SK-N-SH (cell line): ENCODE measurements around the gene LRMDA. TPM values are rescaled to one million over a fixed set of nuclear protein-coding genes. Genes with fewer than 3 reads are reported as not detected.

Source experiments
- CTCF ChIA-PET: fragments of 300-600, 350-600 bp; formaldehyde crosslinking; extraction: SDS; loops from one replicate; lab custom pipeline; 2021; lab: Yijun Ruan, JAX
- POLR2A ChIA-PET: fragments of 350-600 bp; sonication (Branson Sonifier 250); formaldehyde crosslinking; extraction: SDS; loops from one replicate; lab custom pipeline; 2020; ENCODE audit warnings: antibody characterized with exemption, inconsistent platforms; lab: Yijun Ruan, JAX
- DNase-seq: peaks from one replicate; pipeline ENCODE4 v3.0.0; 2012
- H2AFZ ChIP-seq: fragments of 200-600 bp; sonication (generic); 2 replicates; pipeline ENCODE4 v1.8.1; 2016; ENCODE audit warnings: antibody characterized with exemption, mild to moderate bottlenecking, low read depth
- H3F3A ChIP-seq: fragments of 200-600 bp; sonication (generic); replicated peaks from 2 replicates; pipeline ENCODE3; 2016; ENCODE audit warnings: antibody characterized with exemption, mild to moderate bottlenecking; ENCODE audit not compliant: insufficient read depth
- H3K27ac ChIP-seq, 2 experiments: fragments of 200-500 bp in 1 of 2; fragments of 200-600 bp in 1 of 2; sonication (Bioruptor generic) in 1 of 2; sonication (generic), shearing (Covaris generic) in 1 of 2; 2 replicates each; pipeline versions ENCODE4 v1.5.1 to v1.6.1; 2014 to 2016; ENCODE audit warnings: low read depth in 2 of 2, inconsistent platforms in 1 of 2, low read length in 1 of 2, mild to moderate bottlenecking in 1 of 2, mixed read lengths in 1 of 2
- H3K27me3 ChIP-seq: fragments of 200-600 bp; sonication (generic), shearing (Covaris generic); 2 replicates; pipeline ENCODE4 v1.6.1; 2016; ENCODE audit warnings: mixed run types; ENCODE audit not compliant: insufficient read depth
- H3K36me3 ChIP-seq, 2 experiments: fragments of 200-500 bp in 1 of 2; fragments of 200-600 bp in 1 of 2; sonication (Bioruptor generic) in 1 of 2; sonication (generic) in 1 of 2; replicated peaks in 1 of 2; 2 replicates each; pipeline versions ENCODE3 to v1.5.1; 2014 to 2016; ENCODE audit warnings: low read length in 1 of 2, mild to moderate bottlenecking in 1 of 2; ENCODE audit not compliant: insufficient read depth in 2 of 2, control insufficient read depth in 1 of 2
- H3K4me1 ChIP-seq, 2 experiments: fragments of 200-500 bp in 1 of 2; fragments of 200-600 bp in 1 of 2; sonication (Bioruptor generic) in 1 of 2; sonication (generic), shearing (Covaris generic) in 1 of 2; 2 replicates each; pipeline versions ENCODE4 v1.5.1 to v1.6.1; 2014 to 2016; ENCODE audit warnings: low read depth in 1 of 2, low read length in 1 of 2, mixed run types in 1 of 2; ENCODE audit not compliant: insufficient read depth in 2 of 2, control insufficient read depth in 1 of 2
- H3K4me2 ChIP-seq: fragments of 200-600 bp; sonication (generic), shearing (Covaris generic); 2 replicates; pipeline ENCODE4 v1.6.1; 2017; ENCODE audit warnings: mixed run types
- H3K4me3 ChIP-seq, 2 experiments: fragments of 200-500 bp in 1 of 2; fragments of 200-600 bp in 1 of 2; sonication (Bioruptor generic) in 1 of 2; sonication (generic), shearing (Covaris generic) in 1 of 2; 2 replicates each; pipeline versions ENCODE4 v1.5.1 to v1.8.1; 2014 to 2016; ENCODE audit warnings: low read depth in 2 of 2, inconsistent platforms in 1 of 2, low read length in 1 of 2, mild to moderate bottlenecking in 1 of 2, mixed read lengths in 1 of 2, moderate library complexity in 1 of 2
- H3K79me2 ChIP-seq: fragments of 200-600 bp; sonication (generic); 2 replicates; pipeline ENCODE4 v1.8.1; 2017; ENCODE audit warnings: mild to moderate bottlenecking; ENCODE audit not compliant: insufficient read depth
- H3K9ac ChIP-seq: fragments of 200-600 bp; sonication (generic); 2 replicates; pipeline ENCODE4 v1.6.1; 2017; ENCODE audit warnings: mixed run types
- H3K9me2 ChIP-seq: fragments of 200-600 bp; sonication (generic); 2 replicates; pipeline ENCODE4 v1.6.1; 2017; ENCODE audit warnings: mixed run types
- H3K9me3 ChIP-seq: fragments of 200-600 bp; sonication (generic); 2 replicates; pipeline ENCODE4 v1.6.1; 2017; ENCODE audit warnings: mixed run types, mild to moderate bottlenecking, moderate library complexity
- H4K20me1 ChIP-seq: fragments of 200-600 bp; sonication (generic); 2 replicates; pipeline ENCODE4 v1.6.1; 2017; ENCODE audit warnings: mild to moderate bottlenecking, mixed run types; ENCODE audit not compliant: insufficient read depth
- CTCF ChIP-seq: fragments of 200-600 bp; sonication (generic); IDR thresholded peaks from 2 replicates; pipeline ENCODE4 v1.6.1; 2017; ENCODE audit warnings: antibody characterized with exemption, mild to moderate bottlenecking, moderate library complexity
- EP300 ChIP-seq, 2 experiments: IDR thresholded peaks; 2 replicates each; pipeline versions ENCODE4 v1.4.0 to v1.6.1; 2012; ENCODE audit warnings: borderline replicate concordance in 1 of 2, low read depth in 1 of 2, low read length in 1 of 2
- EZH2phosphoT487 ChIP-seq: fragments of 200-600 bp; sonication (generic); IDR thresholded peaks from 2 replicates; pipeline ENCODE4 v1.6.1; 2017; ENCODE audit warnings: low read depth, mixed run types, mild to moderate bottlenecking, antibody characterized with exemption, moderate library complexity, borderline replicate concordance
- FOXJ3 ChIP-seq: sonication (generic); formaldehyde crosslinking; IDR thresholded peaks from 2 replicates; pipeline ENCODE4 v1.5.1; 2020; ENCODE audit warnings: mild to moderate bottlenecking, missing genetic modification reagents
- IRF3 ChIP-seq: fragments of 150-350 bp; IDR thresholded peaks from 2 replicates; pipeline ENCODE4 v1.6.1; 2016; ENCODE audit warnings: mild to moderate bottlenecking, low read depth, low read length
- MEF2A ChIP-seq: IDR thresholded peaks from 2 replicates; pipeline ENCODE4 v1.4.0; 2012; ENCODE audit warnings: low read depth, borderline replicate concordance
- MXI1 ChIP-seq: IDR thresholded peaks from 2 replicates; pipeline ENCODE4 v1.6.1; 2012; ENCODE audit warnings: mild to moderate bottlenecking, low read depth, low read length, improper control_type of control experiment
- NFIC ChIP-seq: IDR thresholded peaks from 2 replicates; pipeline ENCODE4 v1.4.0; 2012; ENCODE audit warnings: borderline replicate concordance
- POLR2AphosphoS5 ChIP-seq: IDR thresholded peaks from 2 replicates; pipeline ENCODE4 v1.6.1; 2012; ENCODE audit warnings: low read depth, low read length
- RAD21 ChIP-seq: IDR thresholded peaks from 2 replicates; pipeline ENCODE4 v1.6.1; 2012; ENCODE audit warnings: mild to moderate bottlenecking, low read length
- RCOR1 ChIP-seq: fragments of 150-350 bp; IDR thresholded peaks from 2 replicates; pipeline ENCODE4 v1.6.1; 2017; ENCODE audit warnings: antibody characterized with exemption, low read length
- REST ChIP-seq: IDR thresholded peaks from 2 replicates; pipeline ENCODE4 v1.6.1; 2012; ENCODE audit warnings: mild to moderate bottlenecking, low read depth, low read length, moderate library complexity
- RFX5 ChIP-seq: IDR thresholded peaks from 2 replicates; pipeline ENCODE4 v1.6.1; 2012; ENCODE audit warnings: mild to moderate bottlenecking, improper control_type of control experiment, low read length
- RXRA ChIP-seq: IDR thresholded peaks from 2 replicates; pipeline ENCODE4 v1.4.0; 2012; ENCODE audit warnings: low read depth, mild to moderate bottlenecking, borderline replicate concordance
- SMC3 ChIP-seq: IDR thresholded peaks from 2 replicates; pipeline ENCODE4 v1.6.1; 2012; ENCODE audit warnings: low read depth, low read length, improper control_type of control experiment
- TAF1 ChIP-seq: IDR thresholded peaks from 2 replicates; pipeline ENCODE4 v1.6.1; 2012; ENCODE audit warnings: low read depth, mild to moderate bottlenecking, low read length, moderate library complexity, borderline replicate concordance
- TCF12 ChIP-seq: IDR thresholded peaks from 2 replicates; pipeline ENCODE4 v1.4.0; 2012
- TEAD4 ChIP-seq: IDR thresholded peaks from 2 replicates; pipeline ENCODE4 v1.4.0; 2012; ENCODE audit warnings: mild to moderate bottlenecking, borderline replicate concordance; ENCODE audit not compliant: insufficient read depth
- USF2 ChIP-seq: fragments of 150-350 bp; IDR thresholded peaks from 2 replicates; pipeline ENCODE4 v1.6.1; 2017; ENCODE audit warnings: antibody characterized with exemption, low read length, low read depth, borderline replicate concordance
- YY1 ChIP-seq: IDR thresholded peaks from 2 replicates; pipeline ENCODE4 v1.4.0; 2012; ENCODE audit warnings: low read depth, mild to moderate bottlenecking
- WGBS: methylation state at CpG from one replicate; pipeline ENCODE4 v1.1.6; 2017; ENCODE audit warnings: low lambda C conversion rate; 5-methylcytosine and 5-hydroxymethylcytosine counted together
- polyA plus RNA-seq, 3 experiments: library from polyadenylated mRNA; depleted of rRNA; stranded (reverse); fragments of >200 nt; gene quantifications; 2 replicates each; pipeline ENCODE4 v1.2.3, GENCODE V29; 2012
- TF ChIP-seq, protein P1 (sequence below): IDR thresholded peaks from 2 replicates; pipeline ENCODE4 v1.4.0; 2012; ENCODE audit warnings: low read depth

LRMDA gene
- polyA plus RNA-seq, 1 of the 3 experiments (the other 2 are of a cell fraction) = 0.95 TPM

DNA sequence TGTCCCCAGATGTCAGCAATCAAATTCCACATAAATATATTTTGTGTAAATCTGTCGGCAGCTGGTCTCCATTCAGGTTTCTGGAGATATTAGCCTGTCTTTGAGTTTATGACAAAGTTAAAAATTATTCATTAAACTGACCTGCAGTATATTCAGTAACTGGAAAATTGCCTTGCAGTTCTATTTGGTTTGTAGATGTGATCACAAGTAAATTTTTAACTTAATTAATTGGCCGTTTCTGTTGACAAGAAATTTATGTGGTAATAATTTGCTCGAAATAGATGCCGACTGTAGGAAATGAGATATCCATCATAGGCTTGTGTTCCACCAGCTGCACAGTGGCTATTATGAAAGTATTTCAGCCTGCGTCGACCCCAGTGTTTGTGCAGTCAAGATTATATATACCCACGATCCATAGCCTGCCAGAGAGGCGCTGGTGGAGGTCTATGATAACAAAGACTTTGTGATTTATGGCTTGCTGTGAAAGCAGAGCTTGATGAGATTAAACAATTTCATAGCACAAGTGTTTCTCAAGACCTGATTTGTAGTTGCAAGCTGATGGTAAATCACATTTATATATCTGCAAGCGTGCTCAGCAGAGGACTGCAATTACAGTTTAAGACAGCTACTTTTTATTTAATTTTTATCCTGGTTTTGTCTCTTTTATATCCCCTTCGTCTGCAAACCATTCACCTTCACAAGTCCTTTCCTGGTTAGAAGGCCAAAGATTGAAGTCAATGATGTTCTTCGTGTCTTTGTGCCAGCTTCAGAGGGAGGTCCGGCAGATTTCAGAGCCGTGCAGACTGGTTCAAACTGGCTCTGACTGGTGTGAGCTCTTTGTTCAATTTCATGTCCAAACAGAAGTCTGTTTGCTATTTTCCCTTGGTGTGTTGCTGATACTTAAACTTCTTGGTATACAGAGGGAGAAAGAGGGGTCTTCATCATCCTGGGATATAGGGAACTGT lies 850.9 kb downstream of the LRMDA start (continued):
- TF ChIP-seq USF2 (no peak), MXI1 (no peak), TCF12 (peak; percentile 51; the same call in 1 of the 2 replicates), CTCF (no peak), NFIC (no peak), EZH2phosphoT487 (no peak), FOXJ3 (CRISPR knock-in tag) (peak; percentile 85), RCOR1 (peak; percentile 85), TEAD4 (no peak), RXRA (no peak)
- TF ChIP-seq, protein P1, sequence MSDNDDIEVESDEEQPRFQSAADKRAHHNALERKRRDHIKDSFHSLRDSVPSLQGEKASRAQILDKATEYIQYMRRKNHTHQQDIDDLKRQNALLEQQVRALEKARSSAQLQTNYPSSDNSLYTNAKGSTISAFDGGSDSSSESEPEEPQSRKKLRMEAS = no peak

DNA sequence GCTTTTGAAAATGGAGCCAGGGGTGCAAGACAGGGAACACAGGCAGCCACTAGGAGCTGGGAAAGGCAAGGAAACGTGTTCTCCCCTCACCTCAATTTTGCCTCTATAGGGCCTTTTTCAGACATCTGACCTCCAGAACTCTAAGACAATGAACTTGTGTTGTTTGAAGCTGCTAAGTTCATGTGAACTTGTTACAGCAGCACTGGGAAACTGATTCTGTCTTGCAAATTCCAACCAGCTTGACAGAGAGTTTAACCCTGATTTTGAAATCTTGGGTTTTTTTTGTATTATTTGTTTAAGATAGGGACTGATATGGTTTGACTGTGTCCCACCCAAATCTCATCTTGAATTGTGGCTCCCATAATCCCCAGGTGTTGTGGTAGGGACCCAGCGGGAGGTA lies 852.9 kb downstream of the LRMDA start:
- H3K4me2 ChIP-seq = no peak overlapping the region
- no peaks in the 10 kb centered on the region for H3K79me2 ChIP-seq
- H3K9me2 ChIP-seq = no peaks in the 10 kb centered on the region
- H3K4me1 ChIP-seq = peaks cover 11 to 17% of the 10 kb centered on the region in 2 experiments; a peak in 3 of 4 replicates
- peaks cover 4% of the 10 kb centered on the region for H3F3A ChIP-seq
- H2AFZ ChIP-seq = no peak overlapping the region
- H3K27ac ChIP-seq = no peak overlapping the region
- ChIA-PET CTCF (interaction anchor here (1.6 kb wide), 1 partner anchor 11 kb away, joined by 4 read pairs; no protein-coding TSS in a partner anchor), POLR2A (interaction anchor here (0.6 kb wide), 1 partner anchor 22 kb away, joined by 3 read pairs; no protein-coding TSS in a partner anchor)
- 91% methylated on average over 2 of the region's 2 CpGs for whole genome bisulfite sequencing
- no peaks in the 10 kb centered on the region for H4K20me1 ChIP-seq
- H3K9ac ChIP-seq = no peak overlapping the region
- H3K27me3 ChIP-seq = no peaks in the 10 kb centered on the region
- no peaks in the 10 kb centered on the region for H3K9me3 ChIP-seq
- H3K36me3 ChIP-seq = no peaks in the 10 kb centered on the region
- DNase-seq = no peak
- no peak overlapping the region for H3K4me3 ChIP-seq
- TF ChIP-seq EZH2phosphoT487 (no peak), POLR2AphosphoS5 (no peak), RAD21 (no peak), FOXJ3 (CRISPR knock-in tag) (no peak), TAF1 (no peak), NFIC (no peak), RFX5 (no peak), EP300 (IDR thresholded peaks at IDR 0.05; ENCODE audit: borderline replicate concordance in 1 of 2, low read depth in 1 of 2, low read length in 1 of 2) (no peak), MEF2A (no peak), IRF3 (no peak), MXI1 (no peak), YY1 (no peak), SMC3 (no peak), RCOR1 (no peak), TCF12 (no peak), REST (no peak)
- TF ChIP-seq, protein P1 = no peak
